NT2/D1 (cell line): ENCODE results near the gene PRKAG2.

Experiments
- SUZ12 ChIP-seq: IDR thresholded peaks from 2 replicates; pipeline ENCODE4 v1.6.1; 2011; ENCODE audit not compliant: insufficient read length, insufficient read depth; ENCODE audit errors: extremely low read depth
- YY1 ChIP-seq: IDR thresholded peaks from 2 replicates; pipeline ENCODE4 v1.6.1; 2011; ENCODE audit not compliant: insufficient read length, insufficient read depth
- ZNF274 ChIP-seq: IDR thresholded peaks from 2 replicates; pipeline ENCODE4 v1.6.1; 2011; ENCODE audit warnings: mild to moderate bottlenecking, low read depth, low read length

GRCh38 chr7:151727579-151728285 lies 149.2 kb downstream of the PRKAG2 start:
- no peak for TF ChIP-seq ZNF274
- no peak for TF ChIP-seq YY1
- no peak for TF ChIP-seq SUZ12
